Small intestine (tissue), 7 donors: ENCODE data around the gene AMMECR1. TPM values are rescaled to one million over a fixed set of nuclear protein-coding genes. Genes with fewer than 3 reads are reported as not detected.

Experiments used
- DNase-seq, 2 donors: peaks; one replicate each; pipeline versions ENCODE4 v3.0.0 to v3.0.0-alpha.2; 2013
- FAIRE-seq: peaks from 2 replicates; lab custom pipeline; 2012; peaks lifted over from hg19 to GRCh38; lab: Jason Lieb, UNC
- H3K27ac ChIP-seq, 3 donors: one replicate each; pipeline ENCODE4 v1.5.1; 2013; ENCODE audit warnings: low read length in 2 of 3, mild to moderate bottlenecking in 2 of 3, control low read depth in 1 of 3, inconsistent platforms in 1 of 3, low read depth in 1 of 3, moderate library complexity in 1 of 3
- H3K27me3 ChIP-seq, 3 donors: one replicate each; pipeline ENCODE4 v1.6.1; 2013; ENCODE audit warnings: low read length in 3 of 3, inconsistent platforms in 1 of 3; ENCODE audit not compliant: control insufficient read depth in 3 of 3, insufficient read depth in 3 of 3
- H3K36me3 ChIP-seq, 3 donors: one replicate each; pipeline ENCODE4 v1.6.1; 2013; ENCODE audit warnings: low read length in 3 of 3, inconsistent platforms in 1 of 3, low read depth in 1 of 3, mild to moderate bottlenecking in 1 of 3, moderate library complexity in 1 of 3; ENCODE audit not compliant: control insufficient read depth in 3 of 3, insufficient read depth in 2 of 3
- H3K4me1 ChIP-seq, 3 donors: one replicate each; pipeline ENCODE4 v1.6.1; 2013; ENCODE audit warnings: low read length in 2 of 3, inconsistent platforms in 1 of 3, low read depth in 1 of 3, mild to moderate bottlenecking in 1 of 3, moderate library complexity in 1 of 3; ENCODE audit not compliant: control insufficient read depth in 3 of 3, insufficient read depth in 2 of 3
- H3K4me3 ChIP-seq, 3 donors: one replicate each; pipeline ENCODE4 v1.5.1; 2013; ENCODE audit warnings: low read length in 3 of 3, control low read depth in 1 of 3, inconsistent platforms in 1 of 3, low read depth in 1 of 3, mild to moderate bottlenecking in 1 of 3, moderate library complexity in 1 of 3
- H3K9me3 ChIP-seq, 2 donors: one replicate each; pipeline ENCODE4 v1.6.1; 2013; ENCODE audit warnings: low read depth in 1 of 2, low read length in 1 of 2; ENCODE audit not compliant: control insufficient read depth in 2 of 2, insufficient read depth in 1 of 2
- WGBS, 3 donors: extraction: QIAGEN DNeasy Blood & Tissue Kit; methylation state at CpG; one replicate each; pipeline ENCODE4 v1.1.7; 2013; 5-methylcytosine and 5-hydroxymethylcytosine counted together
- polyA plus RNA-seq, 4 donors: library from polyadenylated mRNA; stranded (reverse) in 3 of 4; unstranded in 1 of 4; fragments of 200-250 nt in 3 of 4; fragments of 120-200 nt in 1 of 4; gene quantifications; one replicate each; pipeline versions ENCODE4 v1.2.1 to v1.2.3, GENCODE V29; 2013
- donor health status: healthy with polysubstance abuse.
- donor health status: control.
- donor health status: control.
- donor health status: Bipolar disorder and iron deficiency.
- donor health status: healthy.

The AMMECR1 gene
- polyA plus RNA-seq, 4 donors: 2.2 to 10.6 (median 4.1) TPM

DNA sequence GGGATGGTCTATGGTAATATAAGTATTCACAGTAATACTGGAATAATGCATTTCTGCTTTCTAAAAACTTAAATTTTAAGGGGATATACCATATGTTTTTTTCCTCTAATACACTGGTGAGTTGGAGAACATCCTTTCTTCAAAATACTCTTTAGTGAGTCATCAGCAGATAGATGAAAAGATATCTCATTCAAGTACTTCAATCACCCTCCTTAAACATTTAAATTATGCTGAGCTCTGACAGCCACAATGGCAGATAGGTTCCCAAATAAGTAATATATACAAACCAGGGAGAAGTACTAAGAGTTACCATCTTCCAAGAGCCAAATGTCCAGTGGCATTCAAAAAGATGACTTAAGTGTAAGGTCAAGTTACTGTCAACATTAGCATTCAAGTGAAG is 52.2 kb downstream of the AMMECR1 start:
- no peaks in the 10 kb centered on the region for H3K27me3 ChIP-seq
- no peak overlapping the region for H3K27ac ChIP-seq
- no peaks in the 10 kb centered on the region for H3K36me3 ChIP-seq
- FAIRE-seq (no peak), DNase-seq (no peak)
- H3K4me3 ChIP-seq: no peak overlapping the region
- H3K9me3 ChIP-seq: no peaks in the 10 kb centered on the region
- no peaks in the 10 kb centered on the region for H3K4me1 ChIP-seq

DNA sequence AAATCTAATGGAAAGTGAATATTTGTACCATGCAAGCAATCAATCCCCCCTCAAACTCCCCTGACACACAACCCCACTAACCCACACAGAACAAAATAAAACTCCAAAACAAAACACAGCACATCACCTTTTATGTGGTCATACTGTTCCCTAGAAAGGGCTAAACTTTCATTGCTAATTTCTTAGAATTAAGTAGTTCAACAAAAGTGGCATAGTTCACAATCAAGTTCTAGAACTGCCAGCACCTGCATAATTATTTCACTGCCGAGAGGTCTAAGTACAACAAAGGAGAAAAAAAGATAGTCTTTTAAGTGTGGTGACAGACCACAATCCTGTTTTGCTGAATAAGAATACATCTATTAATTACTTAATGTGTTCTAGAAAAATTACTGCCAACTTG is 58.8 kb downstream of the AMMECR1 start:
- 50 to 84% (median 56%) methylated on average over 1 of the region's 1 CpG for WGBS, 3 donors
- H3K4me3 ChIP-seq: no peak overlapping the region
- H3K9me3 ChIP-seq: no peaks in the 10 kb centered on the region
- FAIRE-seq: no peak
- H3K4me1 ChIP-seq: no peaks in the 10 kb centered on the region
- H3K36me3 ChIP-seq: no peaks in the 10 kb centered on the region
- DNase-seq: no peak
- no peaks in the 10 kb centered on the region for H3K27me3 ChIP-seq
- no peak overlapping the region for H3K27ac ChIP-seq

DNA sequence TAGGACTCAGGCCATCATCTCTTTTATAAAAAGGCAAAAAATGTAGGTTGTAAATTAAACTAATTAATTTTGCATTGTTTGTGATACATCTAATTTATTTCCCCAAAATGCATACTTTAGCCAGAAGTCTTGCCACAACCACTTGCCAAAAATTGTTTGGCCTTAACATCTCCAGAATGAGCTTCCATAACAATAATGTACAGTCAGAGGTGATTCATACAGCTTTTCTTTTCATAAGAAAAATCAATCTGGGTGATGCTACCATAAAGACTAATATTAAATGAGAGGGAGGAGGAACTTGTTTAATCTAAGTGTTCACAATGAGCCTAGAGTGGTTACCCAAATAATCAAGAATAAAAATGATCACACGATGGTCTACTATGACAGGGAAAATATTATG is 59.3 kb downstream of the AMMECR1 start:
- no peaks in the 10 kb centered on the region for H3K9me3 ChIP-seq
- H3K4me3 ChIP-seq: no peak overlapping the region
- H3K36me3 ChIP-seq: no peaks in the 10 kb centered on the region
- DNase-seq (no peak), FAIRE-seq (no peak)
- no peak overlapping the region for H3K27ac ChIP-seq
- H3K4me1 ChIP-seq: no peaks in the 10 kb centered on the region
- H3K27me3 ChIP-seq: no peaks in the 10 kb centered on the region
- 69 to 88% (median 87%) methylated on average over 1 of the region's 1 CpG for WGBS, 3 donors

GRCh38 chrX:110257889-110258288 is 60.0 kb downstream of the AMMECR1 start:
- WGBS, 3 donors: 45 to 78% (median 45%) methylated on average over 1 of the region's 1 CpG
- no peaks in the 10 kb centered on the region for H3K4me1 ChIP-seq
- no peaks in the 10 kb centered on the region for H3K27me3 ChIP-seq
- H3K27ac ChIP-seq: no peak overlapping the region
- H3K4me3 ChIP-seq: no peak overlapping the region
- H3K9me3 ChIP-seq: no peaks in the 10 kb centered on the region
- DNase-seq: no peak
- no peaks in the 10 kb centered on the region for H3K36me3 ChIP-seq
- no peak for FAIRE-seq

DNA sequence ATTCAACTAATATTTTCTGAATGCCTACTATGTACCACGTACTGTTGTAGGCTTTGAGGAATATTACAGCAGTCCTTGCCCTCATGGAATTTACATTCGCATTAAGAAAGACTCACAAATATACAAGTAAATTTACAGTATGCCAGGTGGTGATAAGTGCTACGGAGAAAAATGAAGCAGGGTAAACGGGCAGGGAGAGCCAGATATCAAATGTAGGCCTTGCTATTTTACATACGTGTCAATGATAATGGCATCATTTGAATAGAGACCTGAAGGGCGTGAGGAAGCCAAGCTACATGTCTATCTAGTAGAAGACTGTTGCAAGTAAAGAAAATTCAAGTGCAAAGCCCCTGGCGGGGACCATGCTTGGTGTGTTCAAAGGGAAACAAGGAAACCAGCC is 65.2 kb downstream of the AMMECR1 start:
- no peak for FAIRE-seq
- H3K27me3 ChIP-seq: no peaks in the 10 kb centered on the region
- WGBS, 3 donors: 76 to 94% (median 84%) methylated on average over 7 of the region's 7 CpGs
- H3K27ac ChIP-seq: no peak overlapping the region
- no peak overlapping the region for H3K4me3 ChIP-seq
- no peak for DNase-seq
- H3K4me1 ChIP-seq: no peaks in the 10 kb centered on the region
- no peaks in the 10 kb centered on the region for H3K9me3 ChIP-seq
- H3K36me3 ChIP-seq: no peaks in the 10 kb centered on the region

DNA sequence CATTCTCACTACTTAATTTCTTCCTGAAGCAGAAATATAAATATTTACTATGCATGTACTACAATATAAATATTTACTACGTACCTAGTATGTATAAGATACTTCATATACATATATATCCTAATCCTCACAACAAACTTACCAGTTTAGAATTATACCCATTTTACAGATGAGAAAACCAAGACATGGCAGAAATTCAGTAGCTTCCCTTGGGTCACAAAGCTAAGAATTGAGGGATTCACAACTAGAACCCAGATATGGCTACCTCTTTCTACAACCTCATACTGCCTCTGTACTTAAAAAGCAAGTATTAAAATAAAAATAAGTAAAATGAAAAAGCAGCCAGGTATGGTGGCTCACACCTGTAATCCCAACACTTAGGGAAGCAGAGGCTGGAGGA is 65.9 kb downstream of the AMMECR1 start:
- no peak overlapping the region for H3K27ac ChIP-seq
- 76 to 94% (median 91%) methylated on average over 1 of the region's 1 CpG for WGBS, 3 donors
- no peak overlapping the region for H3K4me3 ChIP-seq
- H3K36me3 ChIP-seq: no peaks in the 10 kb centered on the region
- FAIRE-seq (no peak), DNase-seq (no peak)
- no peaks in the 10 kb centered on the region for H3K27me3 ChIP-seq
- no peaks in the 10 kb centered on the region for H3K9me3 ChIP-seq
- no peaks in the 10 kb centered on the region for H3K4me1 ChIP-seq

DNA sequence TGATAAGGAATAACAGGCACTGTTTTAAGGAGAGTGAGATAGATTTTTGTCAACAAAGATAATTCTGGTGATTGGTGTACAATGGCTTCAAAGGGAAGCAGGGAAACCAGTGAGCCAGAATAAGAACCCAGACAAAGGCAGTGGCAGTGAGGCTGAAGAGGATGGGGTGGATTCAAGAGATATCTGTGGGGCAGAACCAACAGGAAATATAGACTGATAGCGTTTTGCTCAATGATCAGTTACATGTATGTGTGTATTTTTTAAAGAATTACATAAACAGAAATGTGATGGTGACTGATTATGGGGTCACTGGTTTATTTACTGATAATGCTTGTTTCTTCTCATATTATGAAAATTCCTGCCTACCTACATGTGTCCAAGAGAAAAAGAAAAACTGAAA is 66.4 kb downstream of the AMMECR1 start:
- H3K4me3 ChIP-seq: no peak overlapping the region
- no peaks in the 10 kb centered on the region for H3K4me1 ChIP-seq
- no peak for FAIRE-seq
- no peak overlapping the region for H3K27ac ChIP-seq
- no peaks in the 10 kb centered on the region for H3K9me3 ChIP-seq
- H3K36me3 ChIP-seq: no peaks in the 10 kb centered on the region
- DNase-seq: no peak
- H3K27me3 ChIP-seq: no peaks in the 10 kb centered on the region
- WGBS, 3 donors: 52 to 82% (median 74%) methylated on average over 1 of the region's 1 CpG

DNA sequence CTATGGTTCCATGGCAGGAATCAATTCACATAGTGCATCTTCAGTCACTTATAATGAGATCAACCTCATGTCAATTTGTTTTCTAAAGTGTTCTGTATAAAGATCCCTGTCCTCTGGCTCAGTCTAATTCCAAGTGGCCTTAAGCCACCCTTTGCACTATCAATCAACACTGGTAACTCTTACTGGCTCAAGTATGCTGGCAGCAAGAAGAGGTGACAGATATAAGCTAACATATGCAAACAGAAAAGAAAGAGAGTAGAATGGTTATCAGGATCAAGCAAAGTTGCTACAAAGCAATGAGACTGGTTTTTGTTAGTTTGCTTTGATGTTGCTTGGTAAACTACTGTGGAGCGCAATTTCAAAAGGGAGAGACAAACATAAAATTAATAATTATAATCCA is 67.0 kb downstream of the AMMECR1 start:
- Histone ChIP-seq H3K9me3 (no peaks in the 10 kb centered on the region), H3K27ac (no peak overlapping the region), H3K4me1 (no peaks in the 10 kb centered on the region), H3K4me3 (no peak overlapping the region), H3K36me3 (no peaks in the 10 kb centered on the region), H3K27me3 (no peaks in the 10 kb centered on the region)
- 85 to 100% (median 91%) methylated on average over 1 of the region's 1 CpG for WGBS, 3 donors
- DNase-seq: no peak
- no peak for FAIRE-seq

DNA sequence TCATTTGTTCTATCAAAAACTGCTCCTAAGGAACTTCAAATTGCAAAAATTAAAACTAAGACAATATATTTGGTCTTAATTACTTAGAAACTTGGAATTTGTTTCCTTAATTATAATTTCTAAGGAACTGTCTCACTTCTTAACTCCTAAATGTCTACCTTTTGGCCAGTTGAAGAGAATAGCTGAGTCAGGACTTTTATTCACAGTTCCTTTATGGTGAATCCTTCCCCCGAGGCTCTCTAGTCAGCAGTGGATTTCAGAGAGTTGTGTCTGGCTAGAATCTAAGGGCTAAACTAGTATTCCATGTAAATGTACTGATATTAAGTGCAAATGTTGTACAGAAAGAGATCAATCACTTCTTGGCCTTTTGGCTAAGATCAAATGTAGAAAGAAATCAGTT is 69.3 kb downstream of the AMMECR1 start:
- no peaks in the 10 kb centered on the region for H3K9me3 ChIP-seq
- DNase-seq (no peak), FAIRE-seq (no peak)
- H3K4me3 ChIP-seq: no peak overlapping the region
- H3K36me3 ChIP-seq: no peaks in the 10 kb centered on the region
- H3K27me3 ChIP-seq: no peaks in the 10 kb centered on the region
- no peak overlapping the region for H3K27ac ChIP-seq
- H3K4me1 ChIP-seq: no peaks in the 10 kb centered on the region
- 41 to 74% (median 61%) methylated on average over 1 of the region's 1 CpG for WGBS, 3 donors
